HG02885 (cell line): ENCODE results near the gene XPA.
"Not testable (repeated sequence)": the region's sequence is repeated elsewhere in the genome, so short reads cannot be mapped to it uniquely, and the experiment has no call there.

Experiments used
- ATAC-seq: cut with Tn5 transposase; IDR thresholded peaks from one replicate; pipeline ENCODE4 v1.9.1; 2021; ENCODE audit warnings: mild to moderate bottlenecking; ENCODE audit not compliant: unreplicated experiment, poor library complexity

Gene XPA

GRCh38 chr9:97696803-97697601, at the start of gene XPA:
Gene XPA, minus strand, starts transcription at chr9:97697340. Its CDS starts 48 bp downstream, at chr9:97697292.
- ATAC-seq, result peak; percentile 87

DNA sequence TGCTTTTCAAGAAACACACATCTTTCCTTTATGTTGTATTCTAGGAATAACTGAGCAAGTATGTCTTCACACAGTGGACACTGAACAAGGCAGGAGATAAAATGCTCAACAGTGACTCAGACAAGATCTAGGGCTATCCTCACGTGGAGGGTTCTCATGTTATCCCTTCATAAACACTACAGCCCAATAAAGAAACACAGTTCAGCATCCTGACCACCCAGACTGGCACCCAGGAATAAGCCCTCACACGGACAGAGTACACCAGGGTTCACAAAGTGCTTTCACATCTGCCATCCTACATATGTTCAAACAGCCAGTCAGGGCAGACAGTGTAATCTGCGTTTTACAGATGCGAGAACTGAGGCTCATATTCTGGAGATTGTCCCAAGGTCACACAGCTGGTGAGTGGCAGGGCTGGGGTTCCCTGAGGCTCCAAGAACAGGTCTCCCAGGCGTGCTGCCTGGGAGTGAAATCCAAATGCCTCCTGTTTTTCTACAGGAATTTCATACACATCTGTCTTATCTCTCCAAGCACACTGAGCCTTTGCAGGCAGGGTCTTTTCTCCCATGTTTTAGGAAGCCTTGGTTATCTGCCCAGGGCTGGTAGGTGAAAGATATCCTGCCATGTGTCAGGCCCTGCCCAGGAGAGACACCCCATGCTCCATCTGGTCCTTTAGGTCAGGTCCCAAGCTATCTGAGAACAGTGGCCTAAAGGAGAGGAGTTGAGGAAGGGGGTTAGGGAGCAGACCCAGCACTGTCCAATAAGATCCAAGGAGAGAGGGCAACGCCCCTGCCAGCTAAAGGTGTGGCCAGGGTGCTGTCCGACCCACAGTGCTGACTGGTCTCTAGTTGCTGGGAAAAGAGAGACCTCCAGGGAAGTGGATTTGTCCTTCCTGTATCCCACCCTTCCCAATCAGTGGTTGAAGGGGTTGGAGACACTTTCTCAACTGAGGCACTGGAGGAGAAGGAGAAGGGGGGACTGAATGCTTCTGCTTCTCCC, 47.9 kb upstream of the XPA start:
- ATAC-seq, result no peak

DNA sequence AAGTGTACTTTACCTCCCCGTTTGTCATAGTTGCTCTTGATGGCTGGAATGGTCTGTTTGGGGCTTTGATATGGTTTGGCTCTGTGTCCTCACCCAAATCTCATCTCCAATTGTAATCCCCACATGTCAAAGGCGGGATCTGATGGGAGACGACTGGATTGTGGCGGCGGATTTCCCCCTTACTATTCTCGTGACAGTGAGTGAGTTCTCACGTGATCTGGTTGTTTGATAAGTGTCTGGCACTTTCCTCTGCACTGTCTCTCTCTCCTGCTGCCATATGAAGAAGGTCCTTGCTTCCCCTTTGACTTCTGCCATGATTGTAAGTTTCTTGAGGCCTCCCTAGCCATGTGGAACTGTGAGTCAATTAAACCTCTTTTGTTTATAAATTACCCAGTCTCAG, 46.9 kb upstream of the XPA start:
- ATAC-seq, result not testable (repeated sequence)

DNA sequence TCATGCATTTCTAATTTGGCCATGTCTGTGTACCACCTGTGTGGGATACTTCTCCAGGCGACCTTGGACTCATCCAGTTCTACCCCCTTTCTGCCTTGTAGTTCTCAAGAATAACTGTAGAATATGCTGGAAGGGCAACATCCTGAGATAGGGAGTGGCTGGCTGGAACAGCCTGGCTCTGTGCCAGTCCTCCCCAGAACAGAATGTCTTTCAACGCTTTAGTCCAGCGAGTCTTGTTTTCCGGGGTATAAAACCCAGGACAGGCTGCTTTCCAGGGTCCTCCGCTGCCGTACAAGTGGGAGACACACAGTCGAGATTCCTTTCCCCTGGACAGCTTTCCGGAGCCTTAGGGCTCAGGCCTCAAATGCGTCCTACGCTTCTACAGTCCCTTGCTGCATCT, 45.4 kb upstream of the XPA start:
- no peak for ATAC-seq

GRCh38 chr9:97741947-97742346, 44.8 kb upstream of the XPA start:
- no peak for ATAC-seq

GRCh38 chr9:97740848-97741821, 44.0 kb upstream of the XPA start:
- no peak for ATAC-seq

- ATAC-seq, result no peak
These were observed 40.3 kb upstream of the XPA start for GRCh38 chr9:97737429-97737828.

GRCh38 chr9:97735070-97735600, 38.0 kb upstream of the XPA start:
- no peak for ATAC-seq

DNA sequence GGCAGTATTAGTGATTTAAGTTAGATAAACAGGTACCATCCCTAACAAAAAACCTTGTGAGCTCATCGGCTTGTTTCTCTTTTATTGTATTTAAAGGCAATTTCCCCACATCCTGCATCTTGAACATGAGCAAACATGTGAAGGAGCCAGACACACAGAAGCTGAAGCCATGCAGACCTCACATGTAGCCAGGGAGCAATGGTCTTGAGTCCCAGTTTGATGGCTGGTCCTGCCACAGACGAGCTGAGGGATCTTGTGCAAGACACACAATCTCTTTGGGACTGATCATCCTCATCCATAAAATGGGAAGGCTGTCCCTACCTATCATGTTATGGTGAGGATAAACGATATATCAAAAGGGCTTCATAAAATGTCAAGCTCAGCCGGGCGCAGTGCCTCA, 29.6 kb upstream of the XPA start:
- no peak for ATAC-seq

- ATAC-seq, result no peak
These were observed 26.7 kb upstream of the XPA start for GRCh38 chr9:97723819-97724218.

DNA sequence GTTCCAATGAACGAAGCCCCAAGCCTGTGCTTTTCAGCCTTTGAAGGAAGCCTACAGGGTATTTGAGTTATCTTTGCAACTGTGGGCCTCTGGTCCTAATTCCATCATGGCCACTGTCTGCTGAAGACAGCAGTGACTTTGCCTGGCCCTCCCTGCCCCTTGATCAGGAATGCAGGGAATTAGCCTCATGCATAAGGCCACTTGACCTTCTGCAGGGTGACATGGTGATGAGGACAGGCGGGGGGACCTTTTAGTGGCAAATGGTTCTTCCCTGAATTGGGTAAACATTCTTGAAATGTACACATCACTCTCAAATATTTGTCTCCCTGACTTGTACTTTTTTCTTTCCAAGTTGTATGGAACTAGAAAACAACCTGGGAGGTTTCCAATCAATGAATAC, 25.2 kb upstream of the XPA start:
- no peak for ATAC-seq

DNA sequence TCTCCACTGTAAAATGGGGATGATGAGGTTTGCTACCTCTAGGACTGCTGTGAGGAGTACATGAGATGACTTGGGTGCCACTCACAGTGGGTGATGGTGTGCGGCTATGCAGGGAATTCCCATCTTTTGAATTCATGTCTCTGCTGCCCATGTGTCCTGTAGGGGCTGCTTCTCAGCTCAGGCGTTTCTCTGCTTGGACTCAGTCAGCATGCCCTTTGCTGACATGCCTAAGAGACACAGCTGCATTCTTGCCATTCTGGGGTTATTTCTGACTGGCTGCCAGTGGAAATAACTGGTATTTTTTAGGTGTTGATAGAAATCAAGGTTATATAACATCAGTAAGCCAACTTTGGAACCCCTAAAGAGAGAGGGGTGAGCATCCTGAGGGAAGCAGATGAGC, 24.3 kb upstream of the XPA start:
- ATAC-seq, result no peak

DNA sequence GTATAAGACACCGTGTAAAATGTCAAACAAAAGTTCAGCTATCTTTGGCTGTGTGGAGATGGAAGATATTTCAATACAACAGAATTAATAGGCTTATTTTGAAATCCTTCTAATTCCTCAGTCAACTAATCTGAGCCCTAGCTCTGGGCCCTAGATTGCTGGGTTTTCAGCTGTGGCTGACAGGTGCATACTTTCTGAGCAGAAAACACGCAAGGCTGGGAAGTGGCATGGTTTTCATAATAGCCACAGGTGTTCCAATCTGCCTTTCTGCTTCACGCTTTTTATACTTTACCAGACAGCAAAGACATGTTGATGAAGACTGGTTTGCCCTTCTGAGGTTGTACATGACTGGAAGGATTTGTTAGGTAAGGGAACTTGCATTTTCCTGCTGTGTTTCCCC, 20.7 kb upstream of the XPA start:
- no peak for ATAC-seq

GRCh38 chr9:97714435-97714834, 17.3 kb upstream of the XPA start:
- ATAC-seq, result no peak

- ATAC-seq, result no peak
These were observed 14.1 kb upstream of the XPA start for GRCh38 chr9:97711223-97711626.

- ATAC-seq, result peak; percentile 59
These were observed 13.4 kb upstream of the XPA start for GRCh38 chr9:97710356-97711222.

GRCh38 chr9:97706246-97706645, 9.1 kb upstream of the XPA start:
- no peak for ATAC-seq

GRCh38 chr9:97705354-97705950, 8.3 kb upstream of the XPA start:
- ATAC-seq, result no peak

- ATAC-seq, result no peak
These were observed 7.7 kb upstream of the XPA start for GRCh38 chr9:97704851-97705250.
